Measurements from ENCODE around the gene SLC25A21.
"Not testable (repeated sequence)": the region's sequence is repeated elsewhere in the genome, so short reads cannot be mapped to it uniquely, and the experiment has no call there.

Gene SLC25A21

DNA sequence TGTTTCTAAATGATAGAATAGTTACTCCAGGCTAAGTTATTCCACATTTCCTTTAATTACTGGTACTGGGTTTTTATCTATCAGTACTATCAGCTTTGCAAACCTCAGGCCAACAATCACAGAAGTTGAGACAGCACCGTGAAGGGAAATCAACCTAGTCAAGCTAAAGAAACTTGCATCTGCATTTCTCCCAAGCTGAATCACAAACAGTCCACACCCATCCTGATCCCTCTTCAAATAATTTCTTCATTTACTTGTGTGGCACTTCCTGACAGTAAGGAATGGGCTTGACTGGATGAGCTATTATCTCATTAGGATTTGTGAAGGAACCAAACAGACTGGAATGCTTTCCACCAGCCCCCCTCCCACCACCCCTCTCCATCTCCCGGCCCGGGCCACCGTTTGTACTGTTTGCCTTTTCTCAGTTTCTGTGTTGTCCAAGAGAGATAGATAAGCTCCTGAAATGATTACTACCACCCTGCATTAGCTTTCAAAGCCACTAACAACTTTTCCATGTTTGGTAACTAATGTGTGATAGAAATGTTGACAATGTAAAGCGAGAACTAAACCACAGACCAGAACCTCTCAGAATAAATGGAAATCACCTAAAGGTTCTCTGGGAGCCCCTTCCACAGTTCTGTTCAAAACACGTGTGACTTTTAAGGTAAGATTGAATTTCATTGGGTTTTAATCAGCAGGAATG lies 236.3 kb downstream of the SLC25A21 start:
- DNase-seq = no peak

DNA sequence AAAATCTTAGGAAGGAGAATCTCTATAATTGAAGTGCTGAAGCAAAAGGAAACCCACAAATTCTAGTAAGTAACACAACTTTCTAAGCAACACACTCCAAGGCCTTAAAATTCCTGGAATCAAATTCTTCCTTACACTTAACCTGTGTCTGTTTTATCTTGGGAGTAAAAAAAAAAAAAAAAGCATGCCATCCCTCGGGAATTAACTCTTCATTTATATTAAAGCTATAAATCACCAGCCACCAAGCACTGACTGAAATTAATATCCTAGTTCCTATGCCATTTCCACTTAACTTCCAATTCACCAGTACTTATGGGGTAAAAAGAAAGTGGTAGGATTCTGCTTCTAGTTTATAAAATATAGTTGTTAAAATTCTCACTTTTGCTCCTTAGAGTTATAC lies 238.1 kb downstream of the SLC25A21 start:
- DNase-seq = no peak

DNA sequence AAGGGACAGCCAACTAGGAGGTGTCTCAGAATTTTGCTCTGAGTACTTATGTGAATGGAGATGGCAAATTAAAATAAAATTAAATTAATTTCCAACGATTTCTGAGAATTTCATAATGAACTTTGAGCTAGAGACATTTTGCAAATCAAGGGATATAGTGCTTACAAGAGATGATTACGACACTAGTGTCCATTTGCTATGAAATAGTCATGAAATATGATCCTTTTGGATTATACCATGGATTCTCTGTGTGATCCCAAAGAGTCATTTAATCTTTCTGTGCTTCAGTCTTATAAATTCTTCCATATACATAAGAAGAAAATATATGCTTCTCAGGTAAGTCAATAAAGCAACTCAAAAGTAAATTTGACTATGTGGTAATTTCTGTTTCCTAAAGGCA lies 240.6 kb downstream of the SLC25A21 start:
- no peak for DNase-seq

DNA sequence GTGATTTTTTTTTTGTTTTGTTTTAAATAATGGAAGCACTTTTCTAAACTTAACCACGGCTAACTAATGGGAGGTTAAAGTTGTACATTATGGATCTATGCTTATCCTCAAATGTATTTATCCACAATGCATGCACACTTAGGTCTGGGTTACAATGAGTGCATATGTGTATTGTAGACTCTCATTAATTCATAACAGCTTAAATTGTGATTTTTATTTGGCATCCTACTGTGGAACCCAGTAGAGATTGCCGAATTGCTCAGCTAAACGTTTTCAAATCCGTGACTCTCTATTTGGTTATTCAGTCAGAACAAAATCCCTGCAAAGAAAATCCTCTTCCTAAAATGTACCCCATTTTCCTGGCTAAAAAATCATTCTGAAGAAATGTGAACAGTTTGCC lies 244.0 kb downstream of the SLC25A21 start:
- no peak for DNase-seq

DNA sequence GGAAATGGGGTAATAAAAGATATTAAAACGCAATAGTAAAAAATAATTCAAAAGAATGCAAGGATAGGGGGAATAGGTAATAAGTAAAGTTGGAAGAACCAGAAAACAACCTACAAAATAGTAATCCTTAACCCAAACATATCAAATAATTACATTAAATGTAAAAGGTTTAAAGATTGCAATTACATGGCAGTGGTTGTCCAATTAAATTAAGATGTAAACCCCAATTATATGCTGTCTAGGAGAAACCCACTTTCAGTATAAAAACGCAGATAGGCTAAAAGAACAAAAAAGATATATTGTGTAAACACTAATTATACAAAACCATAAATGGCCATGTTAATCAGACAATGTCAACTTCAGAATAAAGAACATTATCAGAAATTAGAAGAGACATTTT lies 247.3 kb downstream of the SLC25A21 start:
- DNase-seq = no peak

DNA sequence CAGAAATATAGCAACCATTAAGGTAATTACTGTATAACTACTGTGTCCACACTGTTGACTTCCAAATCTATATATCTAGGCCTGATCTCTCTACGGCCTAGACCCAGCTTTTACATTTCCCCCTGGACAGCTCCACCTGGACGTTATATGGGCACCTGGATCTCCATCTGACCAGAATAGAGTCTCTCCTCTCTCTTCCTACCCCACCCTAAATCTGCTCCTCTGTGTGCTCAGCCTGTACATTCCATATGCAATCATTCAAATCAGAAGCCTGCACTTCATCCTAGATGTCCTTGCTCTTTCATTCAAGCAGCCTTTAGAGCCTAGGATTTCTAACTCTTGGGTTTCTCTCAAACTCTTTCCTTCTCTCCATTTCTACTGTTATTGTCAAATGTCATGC lies 255.7 kb downstream of the SLC25A21 start:
- no peak for DNase-seq

DNA sequence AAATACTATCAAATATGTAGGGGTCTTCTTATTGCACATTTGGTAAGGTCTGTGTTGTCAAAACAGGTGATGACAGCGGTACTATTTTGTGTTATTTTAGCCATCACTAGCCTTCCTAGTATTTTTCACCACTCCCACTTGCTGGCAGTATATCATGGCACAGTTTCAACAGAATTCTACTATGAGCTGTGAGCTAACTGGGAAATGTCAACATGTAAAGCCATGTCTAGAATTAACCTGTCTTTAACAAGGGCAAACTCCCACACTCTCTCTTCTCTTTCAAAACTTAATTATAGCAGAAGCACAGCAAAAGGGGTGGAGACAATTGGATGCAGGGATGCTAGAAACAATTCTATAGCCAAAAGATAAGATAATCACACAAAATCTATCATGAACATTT lies 257.3 kb downstream of the SLC25A21 start:
- DNase-seq = no peak

DNA sequence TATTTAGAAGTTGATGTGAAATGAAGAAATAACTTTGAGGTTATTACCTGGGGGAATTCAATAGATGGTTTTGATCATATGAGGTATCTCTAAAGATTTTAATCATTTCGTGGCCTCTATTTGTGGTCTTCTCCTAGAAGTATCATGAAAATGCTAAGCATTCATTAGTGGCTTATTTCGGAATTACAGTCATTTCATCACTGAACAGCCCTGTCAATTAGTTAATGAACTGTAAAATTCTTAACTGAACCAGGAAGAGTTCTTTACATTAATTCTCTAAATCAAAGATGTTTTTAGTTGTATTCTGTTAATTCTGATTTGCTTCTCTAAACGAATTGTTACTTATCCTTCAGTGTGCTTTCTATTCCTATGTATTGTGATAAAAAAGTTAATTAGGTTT lies 261.8 kb downstream of the SLC25A21 start:
- no peak for DNase-seq

DNA sequence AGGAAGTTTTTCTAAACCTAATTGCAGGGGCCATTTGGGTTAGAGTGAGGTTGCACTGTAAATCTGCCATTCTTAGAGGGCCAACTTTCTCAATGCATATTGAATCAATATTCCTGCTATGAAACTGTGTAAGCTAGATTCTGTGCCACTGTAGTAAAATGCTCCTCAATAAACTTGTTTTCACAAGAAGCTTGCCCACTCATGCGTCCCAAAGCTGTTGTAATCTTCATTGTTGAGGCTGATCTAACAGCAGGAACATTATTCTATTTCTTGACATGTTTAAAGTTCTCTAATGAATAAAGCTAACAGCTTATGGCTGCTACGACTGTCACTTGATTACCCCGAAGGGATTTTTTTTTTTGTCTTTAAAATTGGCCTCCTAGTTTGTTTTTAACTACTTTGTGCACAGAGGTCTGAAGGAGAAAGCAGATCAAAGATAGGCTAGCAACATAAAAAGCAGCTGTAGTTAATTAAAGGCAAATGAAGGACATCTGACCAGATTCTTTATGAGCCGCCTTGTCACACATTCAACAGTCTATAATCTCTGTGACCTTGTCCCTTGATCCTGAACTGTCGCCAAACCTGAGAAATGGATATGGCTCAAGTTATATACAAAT lies 267.0 kb downstream of the SLC25A21 start:
- no peak for DNase-seq

DNA sequence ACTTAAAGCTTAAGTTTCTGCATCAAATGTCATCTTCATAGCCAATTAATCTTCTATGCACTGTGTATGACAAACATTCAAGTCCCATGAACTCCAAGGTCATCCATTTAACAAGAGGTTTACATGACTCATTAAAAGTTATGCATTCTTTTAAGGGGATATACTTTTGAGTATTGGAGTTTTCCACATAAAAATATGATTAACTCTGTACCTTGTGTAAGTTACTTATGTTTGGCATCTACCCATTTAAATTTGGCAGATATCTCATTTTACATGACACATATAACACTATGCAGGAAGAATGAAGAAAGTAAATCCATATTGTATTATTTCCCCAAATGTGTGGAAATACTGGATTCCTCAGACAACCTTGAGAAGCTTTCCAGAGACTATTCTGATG lies 270.5 kb downstream of the SLC25A21 start:
- no peak for DNase-seq

DNA sequence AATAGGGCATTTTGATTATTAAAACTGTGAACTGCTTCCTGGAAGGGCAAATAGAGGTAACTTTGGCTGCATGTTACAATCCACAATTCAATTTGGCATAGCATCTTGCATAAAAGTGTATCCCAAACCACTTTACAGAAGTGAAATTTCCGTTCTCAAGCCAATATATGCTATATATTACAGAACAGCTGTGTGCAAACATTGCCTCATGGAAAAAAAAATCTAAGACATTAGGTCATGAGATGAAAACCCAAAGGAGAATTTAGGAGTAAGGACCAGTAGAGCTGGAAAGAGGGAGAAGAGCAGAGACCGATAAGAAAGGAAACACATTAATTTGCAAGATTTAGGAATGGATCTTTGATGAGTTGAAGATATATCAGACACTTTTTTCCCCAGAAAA lies 271.6 kb downstream of the SLC25A21 start:
- DNase-seq = no peak

DNA sequence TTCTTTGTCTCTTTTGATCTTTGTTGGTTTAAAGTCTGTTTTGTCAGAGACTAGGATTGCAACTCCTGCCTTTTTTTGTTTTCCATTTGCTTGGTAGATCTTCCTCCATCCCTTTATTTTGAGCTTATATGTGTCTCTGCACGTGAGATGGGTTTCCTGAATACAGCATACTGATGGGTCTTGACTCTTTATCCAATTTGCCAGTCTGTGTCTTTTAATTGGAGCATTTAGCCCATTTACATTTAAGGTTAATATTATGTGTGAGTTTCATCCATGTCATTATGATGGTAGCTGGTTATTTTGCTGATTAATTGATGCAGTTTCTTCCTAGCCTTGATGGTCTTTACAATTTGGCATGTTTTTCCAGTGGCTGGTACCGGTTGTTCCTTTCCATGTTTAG lies 276.1 kb downstream of the SLC25A21 start:
- DNase-seq = not testable (repeated sequence)

DNA sequence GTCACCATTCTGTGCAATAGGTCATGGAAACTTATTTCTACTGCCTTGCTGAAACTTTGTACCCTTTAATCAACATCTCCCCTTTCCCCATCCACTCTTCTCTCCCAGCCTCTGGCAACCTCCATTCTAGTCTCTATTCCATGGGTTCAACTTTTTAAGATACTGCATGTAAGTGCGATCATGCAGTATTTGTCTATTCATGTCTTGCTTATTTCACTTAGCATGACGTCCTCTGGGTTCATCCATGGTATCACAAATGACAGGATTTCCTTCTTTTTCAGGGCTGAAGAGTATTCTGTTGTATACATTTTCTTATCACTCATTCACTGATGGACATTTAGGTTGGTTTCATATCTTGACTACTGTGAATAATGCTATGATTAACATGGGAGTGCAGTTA lies 288.4 kb downstream of the SLC25A21 start:
- DNase-seq = no peak

DNA sequence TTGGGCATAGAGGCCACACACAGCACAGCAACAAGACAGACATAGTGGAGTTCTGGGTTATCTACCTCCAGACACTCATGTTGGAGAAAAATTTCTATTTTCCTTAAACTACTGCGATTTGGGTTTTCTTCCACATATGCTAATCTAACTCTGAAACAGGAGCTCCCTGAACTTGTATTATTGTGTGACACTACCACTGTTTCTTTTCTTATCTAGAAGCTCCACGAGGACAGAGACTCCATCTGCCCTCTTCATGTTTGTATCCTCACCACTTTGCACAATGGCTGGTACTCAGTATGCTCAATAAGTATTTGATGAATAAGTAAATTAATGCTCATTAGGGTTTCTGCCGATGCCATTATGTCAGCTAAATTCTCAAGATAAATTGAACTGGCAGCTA lies 292.1 kb downstream of the SLC25A21 start:
- DNase-seq = no peak

DNA sequence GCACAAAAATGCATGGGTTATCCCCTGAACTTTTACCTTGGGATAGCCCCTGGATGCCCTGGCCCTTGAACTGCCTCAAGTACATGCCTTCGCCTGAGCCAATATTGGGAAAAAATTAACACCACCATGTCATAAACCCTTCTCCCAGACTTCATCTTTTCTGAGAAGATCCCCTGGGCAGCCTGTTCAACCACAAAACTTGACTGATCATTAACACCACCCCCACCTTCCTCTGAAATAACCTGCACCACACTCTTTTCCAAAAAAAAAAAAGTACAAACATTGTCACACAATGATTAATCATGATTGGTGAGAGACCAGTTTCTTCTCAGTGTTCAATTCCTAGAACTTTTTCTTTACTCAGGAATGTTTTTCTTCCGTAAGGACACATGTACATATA lies 292.8 kb downstream of the SLC25A21 start:
- DNase-seq = no peak

DNA sequence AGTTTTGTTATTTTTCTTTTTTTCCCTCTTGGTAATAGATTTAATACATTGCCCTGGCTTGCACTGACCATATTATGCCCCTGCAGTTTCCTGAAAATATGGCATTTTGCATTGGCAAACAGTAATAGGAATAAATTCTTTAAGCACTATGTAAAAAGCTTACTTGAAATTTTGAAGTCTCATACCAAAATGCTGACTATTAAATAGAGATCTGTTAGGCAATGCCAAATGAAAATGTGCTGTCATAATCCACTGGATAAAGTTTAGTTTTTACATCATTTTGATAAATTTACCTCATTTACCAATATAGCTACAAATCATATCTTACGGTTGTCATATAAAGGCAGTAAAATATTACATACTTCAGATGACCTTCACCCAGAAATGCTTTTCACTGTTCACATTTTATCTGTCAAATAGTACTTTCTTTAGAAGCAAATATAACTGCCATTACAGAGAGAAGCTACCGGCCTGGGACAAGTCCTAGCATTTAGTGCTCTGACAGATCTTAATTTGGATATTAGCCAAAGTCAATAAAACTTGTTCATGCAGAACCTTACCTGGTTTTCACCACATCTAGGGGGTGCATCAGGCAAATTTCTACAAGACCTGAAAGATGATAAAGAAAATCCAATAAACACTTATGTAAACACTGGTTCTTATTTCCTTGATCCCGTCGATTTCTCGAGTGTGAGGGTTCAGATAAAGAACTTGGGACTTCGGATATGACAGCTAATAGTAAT lies 297.8 kb downstream of the SLC25A21 start:
- no peak for DNase-seq

DNA sequence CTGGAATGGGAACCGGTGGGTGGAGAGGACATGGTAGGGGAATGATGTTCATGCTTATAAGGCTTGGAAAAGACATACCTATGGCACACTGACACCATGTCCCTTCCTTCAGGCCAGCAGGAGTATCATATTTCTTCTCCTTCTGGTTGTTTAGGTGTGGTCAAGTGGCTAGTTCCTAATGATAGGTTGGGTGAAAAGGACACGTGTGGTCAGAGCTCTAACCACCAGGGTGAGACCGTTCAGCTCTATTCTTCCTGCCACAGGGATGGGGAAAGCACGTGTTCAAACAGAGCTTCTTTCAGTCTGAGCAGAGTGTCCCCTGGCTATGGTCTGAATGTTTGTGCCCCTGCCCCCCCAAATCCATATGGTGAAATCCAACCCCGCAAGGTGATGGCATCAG lies 301.6 kb downstream of the SLC25A21 start:
- no peak for DNase-seq

DNA sequence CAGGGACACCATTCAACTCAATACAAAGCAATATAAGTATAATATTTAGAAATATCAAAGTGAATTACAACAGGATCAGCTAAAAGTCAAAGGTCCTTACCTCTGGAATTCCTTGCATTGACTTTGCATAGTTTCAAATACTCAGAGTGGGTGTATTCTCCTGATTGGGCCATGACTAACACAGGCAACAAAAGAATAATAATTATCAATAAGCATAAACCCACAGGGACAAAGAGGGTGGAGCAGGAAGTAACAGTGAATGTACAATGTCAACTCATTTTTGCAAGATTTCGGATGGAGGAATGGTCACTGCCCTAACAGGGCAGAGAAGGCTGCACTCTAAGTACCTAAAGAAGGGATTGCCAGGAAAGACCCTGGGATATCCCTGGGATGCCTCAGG lies 303.3 kb downstream of the SLC25A21 start:
- DNase-seq = no peak

DNA sequence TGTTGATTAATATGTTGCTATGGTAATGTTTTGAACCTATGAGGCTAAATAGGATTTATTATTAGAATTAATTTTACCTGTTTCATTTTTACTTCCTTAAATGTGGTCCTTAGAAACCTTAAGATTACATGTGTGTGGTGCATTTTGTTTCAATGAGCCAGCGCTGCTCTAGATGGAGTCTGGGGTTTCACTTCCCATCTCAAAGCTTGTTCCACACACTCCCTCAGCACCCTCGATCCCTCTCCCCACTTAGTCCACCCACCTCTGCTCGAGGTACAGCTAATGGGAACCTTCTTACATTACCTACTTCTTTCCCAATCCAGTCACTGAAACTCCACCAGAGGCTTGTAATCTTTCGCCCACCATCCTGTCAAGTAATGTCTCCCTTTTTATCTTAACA lies 305.5 kb downstream of the SLC25A21 start:
- DNase-seq = no peak

DNA sequence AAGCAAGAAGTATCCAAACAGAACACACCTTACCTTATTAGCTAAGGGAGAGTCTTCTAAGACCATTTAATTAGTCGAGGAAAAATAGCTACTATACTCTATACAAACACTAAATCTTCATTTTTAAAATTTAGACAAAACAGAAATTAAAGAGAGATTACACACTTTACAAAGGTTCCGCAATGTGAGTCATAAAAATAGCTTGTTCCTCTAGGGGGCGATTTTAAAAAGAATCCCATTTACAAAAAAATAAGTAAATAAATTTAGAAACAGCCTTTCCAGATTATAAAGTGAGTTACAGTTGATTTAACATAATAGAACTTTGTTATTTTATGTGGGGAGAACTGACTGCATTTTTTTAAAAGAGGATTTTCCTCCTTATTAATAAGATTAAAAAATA lies 309.1 kb downstream of the SLC25A21 start:
- DNase-seq = no peak

DNA sequence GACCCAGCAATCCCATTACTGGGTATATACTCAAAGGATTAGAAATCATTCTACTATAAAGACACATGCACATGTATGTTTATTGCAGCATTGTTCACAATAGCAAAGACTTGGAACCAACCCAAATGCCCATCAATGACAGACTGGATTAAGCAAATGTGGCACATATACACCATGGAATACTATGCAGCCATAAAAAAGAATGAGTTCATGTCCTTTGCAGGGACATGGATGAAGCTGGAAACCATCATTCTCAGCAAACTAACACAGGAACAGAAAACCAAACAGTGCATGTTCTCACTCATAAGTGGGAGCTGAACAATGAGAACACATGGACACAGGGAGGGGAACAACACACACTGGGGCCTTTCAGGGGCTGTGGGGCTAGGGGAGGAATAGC lies 310.2 kb downstream of the SLC25A21 start:
- DNase-seq = not testable (repeated sequence)

DNA sequence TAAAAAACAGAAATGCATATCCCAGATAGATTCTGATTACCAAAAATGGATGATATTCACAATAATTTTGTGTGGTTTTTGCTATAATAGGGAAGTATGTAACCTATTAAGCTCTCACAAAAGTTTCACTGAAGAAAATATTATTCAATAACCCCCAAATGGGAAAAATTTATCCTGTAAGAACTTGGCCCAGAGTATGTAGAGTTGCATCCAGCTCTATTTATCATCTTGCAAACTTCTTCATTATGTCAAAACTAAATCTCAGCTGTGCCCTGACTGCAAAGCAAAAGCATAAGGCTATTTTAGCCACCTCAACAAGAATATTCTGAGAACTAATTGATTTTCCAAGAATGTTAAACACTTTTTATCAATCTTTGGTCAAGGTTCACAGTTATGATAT lies 311.6 kb downstream of the SLC25A21 start:
- DNase-seq = no peak

DNA sequence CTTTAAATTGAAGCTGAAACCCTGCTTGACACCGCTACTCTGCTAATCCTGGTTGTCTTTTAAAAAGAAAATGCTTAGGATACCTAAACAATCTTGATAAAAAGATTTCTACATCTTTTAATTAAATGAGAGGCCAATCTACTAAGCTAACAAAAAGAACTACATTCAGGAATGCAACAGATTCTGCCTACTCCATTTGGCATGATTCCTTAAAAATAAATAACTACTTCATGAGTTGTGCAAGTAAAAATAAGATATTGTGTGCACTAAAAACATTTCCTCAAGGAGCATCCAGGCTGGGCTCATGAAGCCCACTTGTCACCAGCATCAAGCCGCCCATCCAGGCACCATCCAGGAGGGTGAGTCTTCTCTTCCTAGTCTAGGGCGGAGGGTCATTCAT lies 313.3 kb downstream of the SLC25A21 start:
- DNase-seq = no peak

DNA sequence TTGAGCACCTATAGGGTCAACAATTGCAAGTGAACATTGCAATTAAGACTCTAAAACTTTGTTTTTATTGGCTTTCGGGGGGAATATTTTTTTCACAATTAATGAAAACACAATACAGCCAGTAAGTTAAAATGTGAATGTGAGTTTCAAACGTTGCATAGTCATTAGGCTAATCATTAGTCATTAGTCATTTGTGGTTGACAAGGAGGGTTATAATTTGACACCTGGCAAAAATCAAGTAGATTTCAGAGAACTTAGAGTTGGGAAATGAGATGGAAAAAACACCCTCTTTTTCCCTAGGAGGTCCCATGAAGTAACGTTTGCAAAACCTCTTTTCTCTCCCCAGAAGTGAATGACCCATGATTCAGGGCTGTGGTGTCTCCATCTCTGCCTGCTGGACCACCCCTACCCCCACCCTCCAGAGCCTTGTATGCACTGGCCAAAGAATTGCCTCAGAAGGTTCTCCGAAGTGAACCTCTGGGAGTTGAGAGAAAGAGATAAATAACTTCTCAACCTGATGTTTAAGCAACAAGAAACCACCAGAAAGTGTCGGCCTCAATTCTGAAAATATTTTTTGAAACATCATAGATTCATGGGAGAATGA lies 314.5 kb downstream of the SLC25A21 start:
- no peak for DNase-seq

All from activated effector memory CD4-positive, alpha-beta T cell treated with Interleukin-2 at 50 U/mL for 16 hours (primary cell).